LNCaP clone FGC (cell line): ENCODE data around the gene PHACTR2.

Experiments used
- DNase-seq: peaks from one replicate; pipeline ENCODE4 v3.0.0-alpha.2; 2011; ENCODE audit warnings: low read depth
- H3K4me3 ChIP-seq: 2 replicates; pipeline ENCODE4 v1.5.1; 2011; ENCODE audit warnings: mild to moderate bottlenecking, low read depth, low read length, control low read depth
- CTCF ChIP-seq: IDR thresholded peaks from 2 replicates; pipeline ENCODE4 v1.5.1; 2012; ENCODE audit warnings: mild to moderate bottlenecking; ENCODE audit not compliant: control insufficient read depth, insufficient read depth; ENCODE audit errors: extremely low read depth

PHACTR2 gene

GRCh38 chr6:143695130-143695968, 17.6 kb downstream of the PHACTR2 start:
- no peak for TF ChIP-seq CTCF
- no peak overlapping the region for H3K4me3 ChIP-seq
- DNase-seq = no peak

- DNase-seq = no peak
- no peak for TF ChIP-seq CTCF
- H3K4me3 ChIP-seq = no peak overlapping the region
These were observed 18.4 kb downstream of the PHACTR2 start for GRCh38 chr6:143695969-143696663.

- no peak for DNase-seq
- no peak overlapping the region for H3K4me3 ChIP-seq
- no peak for TF ChIP-seq CTCF
These were observed 18.9 kb downstream of the PHACTR2 start for GRCh38 chr6:143696664-143697000.

GRCh38 chr6:143697076-143697800, 19.5 kb downstream of the PHACTR2 start:
- DNase-seq = no peak
- no peak for TF ChIP-seq CTCF
- no peak overlapping the region for H3K4me3 ChIP-seq

GRCh38 chr6:143698329-143698728, 20.6 kb downstream of the PHACTR2 start:
- no peak for DNase-seq
- no peak for TF ChIP-seq CTCF
- H3K4me3 ChIP-seq = no peak overlapping the region

GRCh38 chr6:143698759-143699429, 21.1 kb downstream of the PHACTR2 start:
- DNase-seq = no peak
- no peak overlapping the region for H3K4me3 ChIP-seq
- TF ChIP-seq CTCF = no peak
